Natural killer cell (primary cell): Measurements from ENCODE around the gene MTMR11. TPM values are rescaled to one million over a fixed set of nuclear protein-coding genes. Genes with fewer than 3 reads are reported as not detected.
"Not testable (repeated sequence)": the region's sequence is repeated elsewhere in the genome, so short reads cannot be mapped to it uniquely, and the experiment has no call there.

Source experiments
- ATAC-seq, 3 donors: fragments of 150-1000 bp in 2 of 3; fragments of 200-7000 bp in 1 of 3; cut with Tn5 transposase; 1 replicate in 1 of 3; 2 replicates in 2 of 3; pipeline ENCODE4 v1.10.0; 2021; ENCODE audit warnings: mild to moderate bottlenecking in 2 of 3, moderate library complexity in 2 of 3
- DNase-seq, 2 donors: peaks; one replicate each; pipeline versions ENCODE4 v3.0.0 to v3.0.0-alpha.2; 2013 to 2021; ENCODE audit warnings: mixed read lengths in 1 of 2
- H3K27ac ChIP-seq: one replicate; pipeline ENCODE4 v1.5.1; 2013; ENCODE audit warnings: mild to moderate bottlenecking, low read length
- H3K27me3 ChIP-seq: one replicate; pipeline ENCODE4 v1.6.1; 2013; ENCODE audit warnings: low read length; ENCODE audit not compliant: control insufficient read depth, insufficient read depth
- H3K36me3 ChIP-seq: one replicate; pipeline ENCODE4 v1.6.1; 2013; ENCODE audit warnings: low read length; ENCODE audit not compliant: control insufficient read depth, insufficient read depth
- H3K4me1 ChIP-seq: one replicate; pipeline ENCODE4 v1.6.1; 2013; ENCODE audit warnings: low read length; ENCODE audit not compliant: control insufficient read depth, insufficient read depth
- H3K4me3 ChIP-seq: one replicate; pipeline ENCODE4 v1.5.1; 2013; ENCODE audit warnings: low read length
- H3K9me3 ChIP-seq: one replicate; pipeline ENCODE4 v1.6.1; 2013; ENCODE audit warnings: low read length; ENCODE audit not compliant: control insufficient read depth, insufficient read depth
- H3K27ac Mint-ChIP-seq, 2 donors: one replicate each; pipeline ENCODE4 v1.8.0; 2022; ENCODE audit warnings: mild to moderate bottlenecking in 2 of 2, mixed read lengths in 2 of 2, moderate library complexity in 1 of 2
- H3K27me3 Mint-ChIP-seq, 2 donors: one replicate each; pipeline ENCODE4 v1.8.0; 2022; ENCODE audit warnings: low read depth in 2 of 2, mixed read lengths in 2 of 2
- H3K36me3 Mint-ChIP-seq: one replicate; pipeline ENCODE4 v1.8.0; 2022; ENCODE audit warnings: mixed read lengths
- H3K4me1 Mint-ChIP-seq, 2 donors: one replicate each; pipeline ENCODE4 v1.8.0; 2022; ENCODE audit warnings: mixed read lengths in 2 of 2
- H3K4me3 Mint-ChIP-seq: one replicate; pipeline ENCODE4 v1.8.0; 2022; ENCODE audit warnings: mild to moderate bottlenecking, moderate library complexity, mixed read lengths
- H3K9me3 Mint-ChIP-seq, 2 donors: one replicate each; pipeline ENCODE4 v1.8.0; 2022; ENCODE audit warnings: mixed read lengths in 2 of 2
- CTCF ChIP-seq: fragments of 200-600 bp; IDR thresholded peaks from one replicate; pipeline ENCODE4 v1.8.0; 2022; ENCODE audit warnings: antibody characterized with exemption
- WGBS: methylation state at CpG from one replicate; pipeline ENCODE4 v1.1.7; 2013; ENCODE audit warnings: missing lambda C conversion rate; ENCODE audit not compliant: insufficient coverage; 5-methylcytosine and 5-hydroxymethylcytosine counted together
- intact Hi-C: fragments of 100-400 bp; cut with micrococcal nuclease; formaldehyde crosslinking; loops from one replicate; pipeline ENCODE4 v1.14.2; 2022
- total RNA-seq, 4 donors: library from RNA; stranded (reverse); fragments of 120-200 nt in 1 of 4; gene quantifications; one replicate each; pipeline versions ENCODE4 v1.2.3 to v1.2.4, GENCODE V29; 2013 to 2022

Gene MTMR11
- total RNA-seq, 3 donors from 2014 or later (not counting 1 experiment from before 2014, with no cell fraction given) = 1.8 to 3.0 (median 2.9) TPM

GRCh38 chr1:149962736-149963135 is 26.1 kb upstream of the MTMR11 start:
- intact Hi-C loops = loop anchor here (1.0 kb wide), 4 partner anchors 88 to 259 kb away; no protein-coding TSS in a partner anchor
- no peak overlapping the region for H3K27ac ChIP-seq
- Mint-ChIP-seq H3K27ac (peak overlapping the region in 1 of 2 donors; percentile 37), H3K27me3 (no peaks in the 10 kb centered on the region), H3K9me3 (no peaks in the 10 kb centered on the region), H3K4me3 (no peak overlapping the region), H3K4me1 (peaks cover 0 to 9% of the 10 kb centered on the region in 2 donors), H3K36me3 (peaks cover 12% of the 10 kb centered on the region)
- DNase-seq (no peak), ATAC-seq (no peak)
- no peaks in the 10 kb centered on the region for H3K4me1 ChIP-seq
- H3K36me3 ChIP-seq = peaks cover 37% of the 10 kb centered on the region
- no peaks in the 10 kb centered on the region for H3K9me3 ChIP-seq
- 87% methylated on average over 2 of the region's 2 CpGs for WGBS
- TF ChIP-seq CTCF = no peak
- no peak overlapping the region for H3K4me3 ChIP-seq
- no peaks in the 10 kb centered on the region for H3K27me3 ChIP-seq

- peak; percentile 86 for TF ChIP-seq CTCF
- no peak overlapping the region for H3K4me3 ChIP-seq
- peaks cover 32% of the 10 kb centered on the region for H3K36me3 ChIP-seq
- H3K36me3 Mint-ChIP-seq = peaks cover 12% of the 10 kb centered on the region
- no peaks in the 10 kb centered on the region for H3K9me3 Mint-ChIP-seq
- no peak overlapping the region for H3K4me3 Mint-ChIP-seq
- H3K4me1 Mint-ChIP-seq = peaks cover 0 to 9% of the 10 kb centered on the region in 2 donors
- H3K4me1 ChIP-seq = no peaks in the 10 kb centered on the region
- 3% methylated on average over 2 of the region's 3 CpGs for WGBS
- no peaks in the 10 kb centered on the region for H3K27me3 Mint-ChIP-seq
- intact Hi-C loops = loop anchor here (1.0 kb wide), 4 partner anchors 88 to 259 kb away; no protein-coding TSS in a partner anchor
- ATAC-seq (peak; percentile 79 to 93 (median 81)), DNase-seq (peak in 1 of 2 donors; percentile 80)
- H3K27ac ChIP-seq = no peak overlapping the region
- H3K27me3 ChIP-seq = no peaks in the 10 kb centered on the region
- peak overlapping the region in 1 of 2 donors; percentile 37 for H3K27ac Mint-ChIP-seq
- no peaks in the 10 kb centered on the region for H3K9me3 ChIP-seq
Observed at GRCh38 chr1:149962039-149962647, 25.5 kb upstream of the MTMR11 start.

GRCh38 chr1:149957548-149957947 is 20.9 kb upstream of the MTMR11 start:
- H3K4me3 ChIP-seq, H3K27me3 Mint-ChIP-seq, ATAC-seq, H3K27ac Mint-ChIP-seq, H3K36me3 ChIP-seq, H3K4me3 Mint-ChIP-seq, DNase-seq, H3K9me3 Mint-ChIP-seq, H3K27ac ChIP-seq, H3K36me3 Mint-ChIP-seq, H3K4me1 ChIP-seq, H3K27me3 ChIP-seq, intact Hi-C loops, H3K9me3 ChIP-seq, H3K4me1 Mint-ChIP-seq: not testable (repeated sequence)
- 95% methylated on average over 14 of the region's 14 CpGs for WGBS

- H3K27me3 ChIP-seq = no peaks in the 10 kb centered on the region
- Mint-ChIP-seq H3K9me3 (no peaks in the 10 kb centered on the region), H3K27me3 (no peaks in the 10 kb centered on the region), H3K4me1 (no peaks in the 10 kb centered on the region), H3K27ac (no peak overlapping the region), H3K4me3 (no peak overlapping the region), H3K36me3 (peaks cover 6% of the 10 kb centered on the region)
- ATAC-seq (no peak), DNase-seq (no peak)
- H3K27ac ChIP-seq = no peak overlapping the region
- no peak overlapping the region for H3K4me3 ChIP-seq
- H3K36me3 ChIP-seq = peaks cover 8% of the 10 kb centered on the region
- WGBS = 99% methylated on average over 6 of the region's 6 CpGs
- no peak for TF ChIP-seq CTCF
- intact Hi-C loops = no loop called here
- H3K9me3 ChIP-seq = no peaks in the 10 kb centered on the region
- no peaks in the 10 kb centered on the region for H3K4me1 ChIP-seq
Observed at GRCh38 chr1:149949911-149950310, 13.2 kb upstream of the MTMR11 start.
